ENCODE measurements around the gene ARHGEF19.

- TF ChIP-seq, protein P1, sequence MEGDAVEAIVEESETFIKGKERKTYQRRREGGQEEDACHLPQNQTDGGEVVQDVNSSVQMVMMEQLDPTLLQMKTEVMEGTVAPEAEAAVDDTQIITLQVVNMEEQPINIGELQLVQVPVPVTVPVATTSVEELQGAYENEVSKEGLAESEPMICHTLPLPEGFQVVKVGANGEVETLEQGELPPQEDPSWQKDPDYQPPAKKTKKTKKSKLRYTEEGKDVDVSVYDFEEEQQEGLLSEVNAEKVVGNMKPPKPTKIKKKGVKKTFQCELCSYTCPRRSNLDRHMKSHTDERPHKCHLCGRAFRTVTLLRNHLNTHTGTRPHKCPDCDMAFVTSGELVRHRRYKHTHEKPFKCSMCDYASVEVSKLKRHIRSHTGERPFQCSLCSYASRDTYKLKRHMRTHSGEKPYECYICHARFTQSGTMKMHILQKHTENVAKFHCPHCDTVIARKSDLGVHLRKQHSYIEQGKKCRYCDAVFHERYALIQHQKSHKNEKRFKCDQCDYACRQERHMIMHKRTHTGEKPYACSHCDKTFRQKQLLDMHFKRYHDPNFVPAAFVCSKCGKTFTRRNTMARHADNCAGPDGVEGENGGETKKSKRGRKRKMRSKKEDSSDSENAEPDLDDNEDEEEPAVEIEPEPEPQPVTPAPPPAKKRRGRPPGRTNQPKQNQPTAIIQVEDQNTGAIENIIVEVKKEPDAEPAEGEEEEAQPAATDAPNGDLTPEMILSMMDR (IDR thresholded peaks at IDR 0.05): no peak
- TF ChIP-seq POLR2A (IDR thresholded peaks at IDR 0.05): no peak
Observed at GRCh38 chr1:16256478-16256877, 44.0 kb upstream of the ARHGEF19 start.

Data from testis (tissue), 2 donors.